Central memory CD8-positive, alpha-beta T cell (primary cell): Measurements from ENCODE around the gene LTB4R2.
A peak's percentile ranks its signal among the peaks of the same experiment; 100 is the strongest.

Experiments used
- ATAC-seq: fragments of 150-1000 bp; cut with Tn5 transposase; replicated peaks from 2 replicates; pipeline ENCODE4 v1.10.0; 2022; ENCODE audit warnings: mild to moderate bottlenecking, moderate FRiP score, moderate number of reproducible peaks; ENCODE audit not compliant: poor library complexity, severe bottlenecking; ENCODE audit errors: extremely low read depth
- DNase-seq, 2 donors: peaks; one replicate each; pipeline ENCODE4 v3.0.0; 2021; ENCODE audit warnings: low spot score in 2 of 2
- H3K27ac Mint-ChIP-seq: one replicate; pipeline ENCODE4 v1.8.0; 2022; ENCODE audit warnings: low read depth, mild to moderate bottlenecking, moderate library complexity, mixed read lengths
- H3K27me3 Mint-ChIP-seq: one replicate; pipeline ENCODE4 v1.8.0; 2022; ENCODE audit warnings: mixed read lengths
- H3K36me3 Mint-ChIP-seq: one replicate; pipeline ENCODE4 v1.8.0; 2022; ENCODE audit warnings: mild to moderate bottlenecking, moderate library complexity, mixed read lengths; ENCODE audit not compliant: insufficient read depth
- H3K4me1 Mint-ChIP-seq: one replicate; pipeline ENCODE4 v1.8.0; 2022; ENCODE audit warnings: mixed read lengths
- H3K4me3 Mint-ChIP-seq: one replicate; pipeline ENCODE4 v1.8.0; 2022; ENCODE audit warnings: mild to moderate bottlenecking, moderate library complexity, mixed read lengths
- H3K9me3 Mint-ChIP-seq: one replicate; pipeline ENCODE4 v1.8.0; 2022; ENCODE audit warnings: mixed read lengths

The LTB4R2 gene

DNA sequence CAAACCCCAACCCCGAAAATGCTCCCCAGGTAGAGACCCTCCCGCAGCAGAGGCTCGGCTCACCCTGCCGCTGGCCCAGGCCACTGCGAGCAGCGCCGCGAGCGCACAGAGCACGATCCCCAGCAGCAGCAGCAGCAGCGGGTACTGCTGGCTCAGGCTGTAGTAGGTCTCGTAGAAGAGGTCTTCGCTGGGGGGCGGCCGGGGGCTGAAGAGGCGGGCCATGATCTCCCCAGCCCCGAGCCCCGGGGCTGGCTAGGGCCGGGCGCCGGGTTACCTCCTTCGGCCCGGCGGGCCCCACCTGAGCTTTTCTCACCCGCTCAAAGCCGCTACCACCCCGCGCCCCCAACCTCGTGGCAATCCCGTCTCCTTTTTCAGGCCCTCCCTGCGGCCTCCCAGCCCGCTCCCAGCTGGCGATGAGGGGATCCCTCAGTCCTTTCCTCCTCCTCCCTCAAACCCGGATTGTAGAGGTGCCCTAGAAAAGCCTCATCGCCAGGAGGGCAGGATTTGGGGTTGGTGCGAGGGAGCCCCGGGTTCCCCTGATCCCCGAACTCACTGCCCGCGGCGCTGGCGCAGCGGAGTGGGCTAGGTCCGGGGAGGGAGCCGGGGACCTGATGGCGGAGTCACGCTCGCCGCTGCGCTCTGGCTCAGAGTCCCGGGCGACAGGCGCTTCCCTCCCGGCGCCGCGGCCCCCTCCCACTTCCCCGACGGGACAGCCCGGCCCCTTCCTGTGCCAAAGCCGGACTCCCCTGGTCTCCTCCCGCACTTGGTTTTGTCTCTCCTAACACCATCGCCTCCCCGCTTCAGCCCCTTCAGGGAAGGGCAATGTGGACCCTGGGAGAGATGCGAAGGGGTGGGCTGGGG lies 24.7 kb downstream of the LTB4R2 start, which contains the start of gene ADCY4:
Gene ADCY4 (minus strand): TSS at position 641 of the 861 bp plus-strand sequence. CDS start 419 bp downstream, at position 222.
- no peaks in the 10 kb centered on the region for H3K9me3 Mint-ChIP-seq
- peaks cover 12% of the 10 kb centered on the region for H3K27me3 Mint-ChIP-seq
- peaks cover 23% of the 10 kb centered on the region for H3K36me3 Mint-ChIP-seq
- DNase-seq (no peak), ATAC-seq (no peak)
- peak within 1 kb of the TSS; percentile 29 for H3K4me3 Mint-ChIP-seq
- H3K27ac Mint-ChIP-seq = no peak within 1 kb of the TSS
- peaks cover 57% of the 10 kb centered on the region for H3K4me1 Mint-ChIP-seq

DNA sequence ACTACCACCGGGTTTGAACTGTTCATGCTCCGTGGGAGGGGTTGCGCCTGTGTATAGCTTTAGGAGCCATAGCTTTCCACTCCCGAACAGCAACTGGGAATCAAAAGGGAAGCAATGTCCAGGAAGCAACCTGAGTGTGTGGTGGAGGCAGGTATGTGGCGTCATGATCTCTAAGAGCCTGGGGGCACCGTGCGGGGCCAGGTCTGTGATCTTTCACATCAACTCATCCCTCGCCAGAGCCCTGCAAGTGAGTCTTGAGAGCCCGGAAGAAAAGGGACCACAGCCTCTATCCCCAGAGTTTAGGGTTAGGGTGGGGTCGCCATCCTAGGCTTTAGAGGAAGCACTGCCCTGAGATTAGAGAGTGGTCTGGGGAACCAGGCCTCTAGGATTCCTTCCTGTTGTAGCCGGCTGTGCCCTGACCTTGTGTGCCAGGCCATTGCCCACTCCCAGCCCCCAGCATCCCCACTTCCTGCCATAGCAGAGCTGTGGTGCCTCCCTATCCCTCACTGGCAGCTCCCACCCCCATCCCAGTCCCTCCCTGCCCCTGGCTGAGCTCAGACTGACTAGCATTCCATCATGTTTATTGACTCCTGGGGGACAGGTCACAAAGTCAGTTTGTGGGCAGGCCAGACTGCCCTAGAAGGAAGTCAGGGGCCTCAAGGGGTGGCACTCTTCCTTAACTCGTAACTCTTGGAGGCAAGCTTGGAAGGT lies 25.7 kb downstream of the LTB4R2 start:
- DNase-seq (no peak), ATAC-seq (no peak)
- H3K4me3 Mint-ChIP-seq = peak overlapping the region; percentile 21
- H3K27ac Mint-ChIP-seq = no peak overlapping the region
- peaks cover 54% of the 10 kb centered on the region for H3K4me1 Mint-ChIP-seq
- peaks cover 12% of the 10 kb centered on the region for H3K27me3 Mint-ChIP-seq
- no peaks in the 10 kb centered on the region for H3K9me3 Mint-ChIP-seq
- peaks cover 17% of the 10 kb centered on the region for H3K36me3 Mint-ChIP-seq

DNA sequence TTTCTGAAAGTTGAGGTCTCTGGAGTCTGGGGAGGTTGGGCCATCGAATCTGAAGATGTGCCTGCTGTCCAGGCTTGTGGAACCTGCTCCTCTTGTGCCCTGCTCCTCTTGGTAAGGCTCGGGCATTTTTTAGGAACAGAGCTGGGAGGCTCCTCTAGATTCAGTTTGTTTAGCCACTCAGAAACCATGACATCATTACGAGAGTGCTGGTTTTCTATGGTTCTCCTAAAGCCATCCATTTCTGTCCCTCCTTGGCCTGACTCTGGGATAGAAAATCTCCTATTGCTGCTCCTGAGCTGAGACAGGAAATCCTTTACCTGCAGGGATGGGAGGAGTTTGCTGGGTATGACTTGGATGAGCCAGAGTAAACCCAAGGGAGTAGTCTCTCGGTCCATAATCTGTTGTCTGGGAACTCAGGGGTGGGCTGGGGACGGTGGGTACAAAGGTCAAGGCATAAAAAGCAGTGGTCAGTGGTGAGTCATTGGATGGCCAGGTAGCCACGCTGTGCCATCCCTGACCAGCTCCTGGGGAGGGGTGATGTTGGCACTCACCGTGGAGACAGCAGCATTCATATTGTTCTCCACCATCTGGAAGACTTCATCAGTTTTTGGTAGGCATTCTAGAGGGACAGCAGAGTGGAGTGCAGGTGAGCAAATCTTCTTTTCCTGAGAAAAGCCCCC lies 27.3 kb downstream of the LTB4R2 start:
- Mint-ChIP-seq H3K36me3 (peaks cover 11% of the 10 kb centered on the region), H3K27ac (no peak overlapping the region), H3K4me1 (peaks cover 39% of the 10 kb centered on the region), H3K27me3 (peaks cover 15% of the 10 kb centered on the region), H3K9me3 (no peaks in the 10 kb centered on the region), H3K4me3 (peak overlapping the region; percentile 90)
- ATAC-seq (no peak), DNase-seq (no peak)

DNA sequence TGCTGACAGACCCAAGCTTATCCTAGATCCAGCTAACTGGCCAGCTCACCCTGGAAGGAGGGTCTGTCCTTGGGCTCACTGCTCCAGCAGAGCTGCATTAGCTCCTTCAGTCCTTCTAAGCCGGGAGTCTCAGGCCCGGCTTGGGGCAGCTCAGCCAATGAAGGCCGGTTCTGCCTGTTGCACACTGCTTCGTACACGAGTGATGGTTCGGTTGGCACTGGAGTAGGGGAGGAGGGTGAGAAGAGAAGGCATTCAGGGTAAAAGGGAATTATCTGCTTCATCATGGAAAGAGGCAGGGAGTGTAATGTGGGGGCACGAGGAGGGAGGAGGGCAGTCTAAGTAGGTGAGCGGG lies 27.9 kb downstream of the LTB4R2 start:
- no peak for DNase-seq
- Mint-ChIP-seq H3K27me3 (peaks cover 20% of the 10 kb centered on the region), H3K9me3 (no peaks in the 10 kb centered on the region), H3K4me3 (peak overlapping the region; percentile 90), H3K27ac (no peak overlapping the region), H3K4me1 (peaks cover 36% of the 10 kb centered on the region), H3K36me3 (peaks cover 8% of the 10 kb centered on the region)
- ATAC-seq = no peak

DNA sequence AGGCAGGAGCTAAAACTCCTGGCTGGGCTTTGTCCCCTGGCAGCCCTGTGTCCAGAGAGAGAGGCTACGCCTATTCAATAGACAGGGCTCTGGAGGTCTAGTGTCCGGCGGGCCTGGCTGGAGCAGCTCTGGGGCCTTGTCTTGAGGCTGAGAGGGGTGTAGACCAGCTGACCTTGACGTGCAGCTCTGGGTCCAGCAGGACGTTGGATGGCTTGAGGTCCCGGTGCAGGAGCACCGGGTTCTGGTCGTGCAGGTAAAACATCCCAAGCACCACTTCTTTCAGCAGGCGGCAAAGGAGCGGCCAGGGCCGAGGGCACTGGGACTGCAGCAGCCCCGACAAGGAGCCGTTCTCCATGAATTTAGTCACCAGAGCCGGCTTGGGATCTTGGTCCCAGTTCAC lies 28.9 kb downstream of the LTB4R2 start:
- DNase-seq (no peak), ATAC-seq (no peak)
- Mint-ChIP-seq H3K4me1 (peaks cover 36% of the 10 kb centered on the region), H3K27me3 (peaks cover 29% of the 10 kb centered on the region), H3K9me3 (no peaks in the 10 kb centered on the region), H3K27ac (peak overlapping the region; percentile 88), H3K4me3 (peak overlapping the region; percentile 90), H3K36me3 (peaks cover 6% of the 10 kb centered on the region)

DNA sequence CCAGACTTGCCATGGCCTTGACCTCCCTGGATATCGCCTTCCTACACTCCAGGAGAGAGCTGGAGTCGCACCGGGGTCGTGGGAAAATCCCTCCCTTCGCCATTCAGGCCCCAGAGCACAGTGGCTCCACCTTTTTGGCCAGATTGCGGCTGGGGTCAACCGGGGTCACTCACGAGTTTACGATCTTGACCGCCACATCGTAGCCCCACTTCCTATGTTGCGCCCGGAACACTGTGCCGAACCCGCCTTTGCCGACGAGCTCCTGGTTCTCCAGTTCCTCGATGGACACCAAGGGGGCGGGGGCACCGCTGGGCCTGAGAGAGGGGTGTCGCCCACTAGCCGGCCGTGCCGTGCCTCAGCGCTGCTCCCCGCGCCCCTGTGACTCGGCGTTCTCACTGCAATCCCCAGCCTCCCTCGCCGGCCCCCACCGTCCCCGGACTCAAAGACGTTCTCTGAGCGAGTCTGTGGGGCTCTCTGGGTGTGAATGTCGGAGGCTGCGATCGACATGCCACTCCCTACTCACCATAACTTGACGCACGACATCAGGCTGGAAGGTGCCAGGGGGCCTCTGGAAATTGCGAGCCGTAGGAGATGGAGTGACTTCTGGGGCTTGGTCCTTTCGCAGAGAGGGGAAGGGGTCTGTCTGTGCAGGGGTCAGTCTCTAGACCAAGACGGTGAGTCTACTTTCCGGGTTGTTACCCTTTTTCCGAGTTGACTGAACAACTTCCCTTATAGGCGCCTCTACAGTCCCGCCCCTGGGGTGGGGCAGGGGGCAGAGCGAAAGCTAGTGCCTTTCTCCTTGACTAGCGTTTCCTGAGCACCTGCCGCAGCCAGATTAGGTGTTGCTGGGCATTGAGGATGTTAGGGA lies 29.6 kb downstream of the LTB4R2 start, which contains the start of gene RIPK3:
Gene RIPK3 (minus strand): TSS at position 708 of the 868 bp plus-strand sequence. CDS start 165 bp downstream, at position 543.
- Mint-ChIP-seq H3K27me3 (peaks cover 33% of the 10 kb centered on the region), H3K27ac (peak within 1 kb of the TSS; percentile 88), H3K4me3 (peak within 1 kb of the TSS; percentile 90), H3K4me1 (peaks cover 36% of the 10 kb centered on the region), H3K9me3 (no peaks in the 10 kb centered on the region), H3K36me3 (peaks cover 6% of the 10 kb centered on the region)
- peak; percentile 89 for ATAC-seq
- peak in 1 of 2 donors; percentile 47 for DNase-seq

DNA sequence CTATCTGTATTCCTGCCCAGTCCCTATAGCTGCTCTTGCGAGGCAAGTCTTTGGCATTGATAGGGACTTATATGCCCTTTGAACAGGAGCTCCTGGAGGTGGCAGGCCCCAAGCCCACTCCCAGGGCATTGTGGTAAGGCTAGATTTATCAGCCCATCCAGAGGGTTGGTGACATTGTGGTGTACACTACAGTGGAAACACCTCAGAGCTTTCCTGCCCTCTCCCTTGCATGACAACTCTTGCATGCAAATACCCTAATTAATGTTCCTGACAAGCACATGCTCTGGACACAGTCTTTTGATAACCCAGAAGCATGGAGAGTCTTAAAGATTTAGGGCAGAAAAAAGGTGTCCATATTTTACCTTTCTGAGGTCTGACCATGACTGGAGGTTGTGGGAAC lies 30.7 kb downstream of the LTB4R2 start:
- H3K4me1 Mint-ChIP-seq = peaks cover 27% of the 10 kb centered on the region
- no peaks in the 10 kb centered on the region for H3K9me3 Mint-ChIP-seq
- H3K27ac Mint-ChIP-seq = no peak overlapping the region
- ATAC-seq = no peak
- DNase-seq = no peak
- peaks cover 34% of the 10 kb centered on the region for H3K27me3 Mint-ChIP-seq
- H3K4me3 Mint-ChIP-seq = peak overlapping the region; percentile 90
- peaks cover 6% of the 10 kb centered on the region for H3K36me3 Mint-ChIP-seq

DNA sequence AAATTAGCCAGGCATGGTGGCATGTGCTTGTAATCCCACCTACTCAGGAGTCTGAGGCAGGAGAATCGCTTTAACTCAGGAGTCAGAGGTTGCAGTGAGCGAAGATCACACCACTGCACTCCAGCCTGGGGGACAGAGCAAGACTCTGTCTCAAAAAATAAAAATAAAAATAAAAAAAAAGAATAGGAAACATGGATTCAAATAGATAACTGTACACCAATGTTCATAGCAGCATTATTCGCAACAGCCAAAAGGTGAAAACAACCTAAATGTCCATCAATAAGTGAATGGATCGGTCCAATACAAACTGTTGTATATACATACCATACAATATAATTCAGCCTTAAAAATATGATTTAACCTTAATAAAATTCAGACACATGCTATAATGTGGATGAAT lies 32.9 kb downstream of the LTB4R2 start:
- ATAC-seq (no peak), DNase-seq (no peak)
- no peaks in the 10 kb centered on the region for H3K9me3 Mint-ChIP-seq
- peaks cover 48% of the 10 kb centered on the region for H3K27me3 Mint-ChIP-seq
- peaks cover 20% of the 10 kb centered on the region for H3K4me1 Mint-ChIP-seq
- no peak overlapping the region for H3K4me3 Mint-ChIP-seq
- H3K36me3 Mint-ChIP-seq = peaks cover 1% of the 10 kb centered on the region
- no peak overlapping the region for H3K27ac Mint-ChIP-seq

DNA sequence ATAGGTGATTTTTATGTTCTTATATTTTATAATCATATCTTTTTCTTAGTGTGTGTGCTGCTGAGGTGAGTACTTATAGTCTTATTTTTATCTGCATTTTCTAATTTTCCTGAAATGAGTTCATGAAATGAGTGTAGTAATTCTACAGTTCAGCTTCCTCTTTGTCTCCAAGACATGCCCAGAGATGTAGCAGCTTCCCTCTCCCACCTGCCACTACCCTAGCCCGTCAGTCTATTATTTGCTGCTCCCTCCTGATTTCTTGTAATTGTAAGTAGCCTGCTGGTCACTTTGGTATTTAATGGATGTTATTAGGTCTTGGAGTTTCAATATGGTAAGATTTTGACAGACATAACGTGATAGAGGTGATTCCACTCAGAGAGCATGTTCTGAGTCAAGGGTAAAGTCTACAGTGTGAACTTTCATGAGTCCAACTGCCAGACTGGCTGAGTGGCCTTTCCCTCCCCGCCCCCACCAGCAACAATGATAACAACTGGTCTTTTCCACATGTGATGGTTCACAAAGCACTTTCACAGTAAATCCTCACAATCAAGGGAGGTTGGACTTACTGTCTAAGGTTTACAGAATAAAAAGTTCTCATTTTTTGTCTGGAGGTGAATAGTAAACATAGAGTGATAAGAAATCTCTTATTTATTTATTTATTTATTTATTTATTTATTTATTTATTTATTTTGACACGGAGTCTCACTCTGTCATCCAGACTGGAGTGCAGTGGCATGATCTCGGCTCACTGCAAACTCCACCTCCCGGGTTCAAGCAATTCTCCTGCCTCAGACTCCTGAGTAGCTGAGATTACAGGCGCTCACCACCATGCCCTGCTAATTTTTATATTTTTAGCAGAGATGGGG lies 34.1 kb downstream of the LTB4R2 start:
- H3K9me3 Mint-ChIP-seq = no peaks in the 10 kb centered on the region
- H3K27me3 Mint-ChIP-seq = peaks cover 53% of the 10 kb centered on the region

DNA sequence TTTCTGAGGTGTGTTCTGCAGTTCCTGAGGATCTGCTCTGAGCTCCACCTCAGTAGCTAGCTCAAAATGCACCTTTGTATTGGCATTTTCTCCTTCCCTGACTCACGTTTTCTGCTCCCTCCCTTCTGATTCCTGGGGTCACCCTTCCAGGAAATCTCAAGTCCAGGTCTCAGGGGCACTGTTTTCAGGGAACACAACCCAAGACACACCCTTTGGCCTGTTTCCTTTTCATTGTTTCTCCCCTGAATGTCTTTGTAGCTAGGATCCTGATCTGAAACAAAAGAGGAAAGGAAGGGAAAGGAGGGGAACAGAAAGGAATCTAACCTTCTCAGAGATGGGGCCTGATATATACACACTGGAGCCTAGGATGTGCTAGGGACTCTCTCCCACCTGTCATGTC lies 37.2 kb downstream of the LTB4R2 start:
- no peaks in the 10 kb centered on the region for H3K4me1 Mint-ChIP-seq
- no peak for ATAC-seq
- H3K9me3 Mint-ChIP-seq = no peaks in the 10 kb centered on the region
- H3K4me3 Mint-ChIP-seq = no peak overlapping the region
- peaks cover 1% of the 10 kb centered on the region for H3K36me3 Mint-ChIP-seq
- H3K27ac Mint-ChIP-seq = no peak overlapping the region
- H3K27me3 Mint-ChIP-seq = peaks cover 83% of the 10 kb centered on the region
- DNase-seq = no peak

More for the DNA sequence above, 34.1 kb downstream of the LTB4R2 start:
- Mint-ChIP-seq H3K36me3 (peaks cover 1% of the 10 kb centered on the region), H3K4me1 (peaks cover 12% of the 10 kb centered on the region), H3K4me3 (no peak overlapping the region), H3K27ac (no peak overlapping the region)
- no peak for DNase-seq
- no peak for ATAC-seq

DNA sequence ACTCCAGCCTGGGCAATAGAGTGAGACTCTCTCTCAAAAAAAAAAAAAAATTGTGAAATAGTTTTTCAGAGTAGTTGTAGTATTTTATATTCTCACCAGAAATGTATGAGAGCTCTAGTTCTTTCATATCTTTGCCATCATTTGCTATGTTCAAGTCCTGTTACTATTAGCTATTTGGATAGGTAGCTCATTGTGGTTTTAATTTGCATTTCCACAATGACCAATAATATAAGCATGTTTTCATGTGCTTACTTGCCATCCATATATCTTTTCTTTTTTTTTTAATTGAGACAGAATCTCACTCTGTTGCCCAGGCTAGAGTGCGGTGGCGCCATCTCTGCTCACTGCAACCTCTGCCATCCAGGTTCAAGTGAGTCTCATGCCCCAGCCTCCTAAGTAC lies 38.2 kb downstream of the LTB4R2 start:
- Mint-ChIP-seq H3K36me3 (peaks cover 1% of the 10 kb centered on the region), H3K9me3 (no peaks in the 10 kb centered on the region), H3K4me1 (no peaks in the 10 kb centered on the region), H3K27me3 (peaks cover 83% of the 10 kb centered on the region), H3K4me3 (no peak overlapping the region), H3K27ac (no peak overlapping the region)
- DNase-seq (no peak), ATAC-seq (no peak)
